Mammary epithelial cell (primary cell): ENCODE data around the gene AHRR.

Source experiments
- CTCF ChIP-seq, 2 donors: IDR thresholded peaks in 1 of 2; conservative IDR thresholded peaks in 1 of 2; 2 replicates each; pipeline ENCODE4 v1.5.1; 2011 to 2012; ENCODE audit warnings: inconsistent platforms in 2 of 2, low read length in 2 of 2, mild to moderate bottlenecking in 2 of 2, control low read depth in 1 of 2, low read depth in 1 of 2; ENCODE audit not compliant: insufficient read depth in 1 of 2; ENCODE audit errors: extremely low read depth in 1 of 2
- EZH2 ChIP-seq: IDR thresholded peaks from 2 replicates; pipeline ENCODE4 v1.6.1; 2012; ENCODE audit warnings: low read length, inconsistent platforms, borderline replicate concordance

- TF ChIP-seq CTCF (conservative IDR thresholded peaks at IDR 0.05 in 1 of 2, IDR thresholded peaks at IDR 0.05 in 1 of 2; ENCODE audit: extremely low read depth in 1 of 2, insufficient read depth in 1 of 2, low read depth in 1 of 2, low read length in 2 of 2) (no peak), EZH2 (no peak)
Observed at GRCh38 chr5:411728-412127, 90.2 kb downstream of the AHRR start.
